Activated CD4-positive, alpha-beta T cell treated with anti-CD3 and anti-CD28 coated beads, Interleukin-2, amount 10 ng/mL, durations not matched to agents 7 days and 5 days (primary cell): ENCODE measurements around the gene PSG5. TPM values are rescaled to one million over a fixed set of nuclear protein-coding genes. Genes with fewer than 3 reads are reported as not detected.
"Not testable (repeated sequence)": the region's sequence is repeated elsewhere in the genome, so short reads cannot be mapped to it uniquely, and the experiment has no call there.

Experiments used
- CTCF ChIA-PET: fragments of 350-600 bp; sonication (Branson Sonifier 250); formaldehyde crosslinking; loops from one replicate; lab custom pipeline; 2021; ENCODE audit warnings: antibody characterized with exemption; lab: Charles Lee
- POLR2A ChIA-PET: fragments of 350-600 bp; sonication (Branson Sonifier 250); formaldehyde crosslinking; loops from one replicate; lab custom pipeline; 2021; ENCODE audit warnings: antibody characterized with exemption; lab: Charles Lee
- DNase-seq: peaks from one replicate; pipeline ENCODE4 v3.0.0-alpha.2; 2020
- H3K27ac Mint-ChIP-seq: one replicate; pipeline ENCODE4 v1.8.0; 2021; ENCODE audit warnings: mild to moderate bottlenecking, moderate library complexity, mixed read lengths
- H3K27me3 Mint-ChIP-seq: one replicate; pipeline ENCODE4 v1.8.0; 2021; ENCODE audit warnings: mixed read lengths
- H3K36me3 Mint-ChIP-seq: one replicate; pipeline ENCODE4 v1.8.0; 2021; ENCODE audit warnings: low read depth, mixed read lengths
- H3K4me1 Mint-ChIP-seq: one replicate; pipeline ENCODE4 v1.8.0; 2021; ENCODE audit warnings: mixed read lengths
- H3K4me3 Mint-ChIP-seq: one replicate; pipeline ENCODE4 v1.8.0; 2021; ENCODE audit warnings: mild to moderate bottlenecking, moderate library complexity, mixed read lengths
- H3K9me3 Mint-ChIP-seq: one replicate; pipeline ENCODE4 v1.8.0; 2021; ENCODE audit warnings: mixed read lengths
- total RNA-seq, 2 experiments: library from RNA; stranded (reverse); gene quantifications; one replicate each; pipeline ENCODE4 v1.2.3, GENCODE V29; 2021

PSG5 gene
- total RNA-seq, 2 experiments from 2014 or later: not detected

- H3K4me3 Mint-ChIP-seq, DNase-seq, POLR2A ChIA-PET, H3K27me3 Mint-ChIP-seq, H3K9me3 Mint-ChIP-seq, H3K36me3 Mint-ChIP-seq, CTCF ChIA-PET, H3K27ac Mint-ChIP-seq, H3K4me1 Mint-ChIP-seq: not testable (repeated sequence)
Measured at GRCh38 chr19:43203611-43204010, 17.3 kb upstream of the PSG5 start.

GRCh38 chr19:43201891-43202290 is 15.6 kb upstream of the PSG5 start:
- H3K36me3 Mint-ChIP-seq, H3K27me3 Mint-ChIP-seq, CTCF ChIA-PET, H3K27ac Mint-ChIP-seq, H3K9me3 Mint-ChIP-seq, H3K4me3 Mint-ChIP-seq, DNase-seq, H3K4me1 Mint-ChIP-seq, POLR2A ChIA-PET: not testable (repeated sequence)

- H3K4me3 Mint-ChIP-seq, CTCF ChIA-PET, H3K36me3 Mint-ChIP-seq, H3K27me3 Mint-ChIP-seq, POLR2A ChIA-PET, DNase-seq, H3K27ac Mint-ChIP-seq, H3K9me3 Mint-ChIP-seq, H3K4me1 Mint-ChIP-seq: not testable (repeated sequence)
Measured at GRCh38 chr19:43201337-43201801, 15.0 kb upstream of the PSG5 start.

DNA sequence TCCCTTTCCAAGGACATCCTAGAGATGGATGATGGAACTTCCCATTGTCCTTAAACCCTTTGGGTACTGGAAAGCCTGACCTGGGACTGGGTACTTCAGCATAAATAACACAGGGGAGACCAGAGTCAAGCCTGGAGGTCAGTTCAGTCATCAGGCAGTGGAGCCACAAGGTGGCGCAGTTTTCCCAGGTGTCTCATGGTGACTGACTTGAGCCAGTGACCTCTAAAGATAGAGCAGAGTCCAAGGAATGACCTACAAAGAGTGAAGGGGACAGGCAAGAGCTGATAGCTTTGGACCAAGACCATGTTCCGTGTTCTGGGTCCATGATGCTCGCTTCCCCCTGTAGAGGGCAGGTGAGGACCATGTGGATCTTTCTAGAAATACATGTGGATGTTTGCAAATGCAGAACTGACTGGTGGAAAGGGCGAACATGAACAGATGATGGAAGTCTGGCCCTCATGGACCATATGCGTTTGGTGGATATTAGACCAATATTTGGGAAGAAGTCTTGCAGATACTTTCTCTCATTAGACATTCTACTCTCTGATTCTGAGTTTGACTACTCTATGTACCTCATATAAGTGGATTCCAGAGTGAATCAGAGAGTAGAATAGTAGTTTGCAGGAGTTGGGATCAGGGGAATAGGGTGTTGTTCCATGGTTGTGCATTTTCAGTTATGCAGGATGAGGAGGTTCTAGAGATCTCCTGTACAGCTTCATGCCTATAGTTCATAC is 12.5 kb upstream of the PSG5 start:
- H3K27me3 Mint-ChIP-seq, H3K9me3 Mint-ChIP-seq, CTCF ChIA-PET, POLR2A ChIA-PET, H3K4me3 Mint-ChIP-seq, H3K27ac Mint-ChIP-seq, H3K36me3 Mint-ChIP-seq, H3K4me1 Mint-ChIP-seq, DNase-seq: not testable (repeated sequence)

DNA sequence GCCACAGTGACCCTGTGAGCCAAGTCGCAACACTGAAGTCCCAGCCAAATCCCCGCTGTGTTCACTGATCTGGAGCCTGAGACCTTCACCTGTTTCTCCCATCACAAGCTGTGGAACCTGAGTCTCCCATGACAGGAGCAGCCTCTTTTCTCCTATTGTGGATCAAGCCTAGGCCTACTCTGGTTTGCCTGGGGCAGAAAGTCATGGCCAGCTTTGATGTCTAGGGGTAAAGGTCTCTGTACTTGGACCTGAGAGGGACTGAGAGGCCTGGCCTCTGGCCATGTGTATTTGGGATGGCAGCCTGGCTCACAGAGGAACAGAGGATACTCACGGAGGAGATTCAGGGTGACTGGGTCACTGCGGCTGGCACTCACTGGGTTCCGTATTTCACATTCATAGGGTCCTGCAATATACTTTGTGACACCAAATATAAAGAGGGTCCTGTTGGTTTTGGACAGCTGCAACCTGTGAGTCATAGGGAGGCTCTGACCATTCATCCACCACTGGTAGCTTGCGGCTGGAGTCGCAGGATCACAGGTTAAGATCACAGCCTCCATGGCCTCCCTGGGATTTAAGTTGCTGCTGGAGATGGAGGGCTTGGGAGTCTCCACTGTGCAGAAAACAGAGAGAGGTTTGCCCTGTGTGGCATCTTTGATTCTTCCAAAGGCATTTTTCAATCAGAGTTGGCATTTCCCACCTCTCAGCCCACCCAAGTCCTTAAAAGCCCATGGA is 11.5 kb upstream of the PSG5 start:
- CTCF ChIA-PET, H3K4me3 Mint-ChIP-seq, POLR2A ChIA-PET, H3K27ac Mint-ChIP-seq, H3K4me1 Mint-ChIP-seq, DNase-seq, H3K36me3 Mint-ChIP-seq, H3K27me3 Mint-ChIP-seq, H3K9me3 Mint-ChIP-seq: not testable (repeated sequence)

DNA sequence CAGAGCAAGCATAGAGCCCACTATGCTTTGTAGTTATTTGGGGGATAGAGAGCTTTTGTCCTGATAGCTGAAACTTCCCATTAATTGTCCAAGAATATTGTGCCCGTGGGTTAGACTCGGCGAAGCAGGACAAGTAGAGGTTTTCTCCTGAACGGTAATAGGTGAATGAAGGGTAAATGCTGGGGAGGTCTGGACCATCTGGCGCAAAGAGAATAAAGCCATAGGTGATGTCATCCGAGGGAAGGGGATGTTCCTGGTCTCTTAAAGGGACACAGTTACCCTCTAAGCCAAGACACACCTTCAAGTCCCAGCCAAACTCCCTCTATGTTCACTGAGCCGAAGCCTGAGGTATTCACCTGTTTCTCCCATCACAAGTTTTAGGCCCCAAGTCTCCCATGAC is 8.1 kb upstream of the PSG5 start:
- H3K27ac Mint-ChIP-seq, H3K4me3 Mint-ChIP-seq, H3K27me3 Mint-ChIP-seq, DNase-seq, H3K4me1 Mint-ChIP-seq, H3K9me3 Mint-ChIP-seq, H3K36me3 Mint-ChIP-seq, POLR2A ChIA-PET, CTCF ChIA-PET: not testable (repeated sequence)

DNA sequence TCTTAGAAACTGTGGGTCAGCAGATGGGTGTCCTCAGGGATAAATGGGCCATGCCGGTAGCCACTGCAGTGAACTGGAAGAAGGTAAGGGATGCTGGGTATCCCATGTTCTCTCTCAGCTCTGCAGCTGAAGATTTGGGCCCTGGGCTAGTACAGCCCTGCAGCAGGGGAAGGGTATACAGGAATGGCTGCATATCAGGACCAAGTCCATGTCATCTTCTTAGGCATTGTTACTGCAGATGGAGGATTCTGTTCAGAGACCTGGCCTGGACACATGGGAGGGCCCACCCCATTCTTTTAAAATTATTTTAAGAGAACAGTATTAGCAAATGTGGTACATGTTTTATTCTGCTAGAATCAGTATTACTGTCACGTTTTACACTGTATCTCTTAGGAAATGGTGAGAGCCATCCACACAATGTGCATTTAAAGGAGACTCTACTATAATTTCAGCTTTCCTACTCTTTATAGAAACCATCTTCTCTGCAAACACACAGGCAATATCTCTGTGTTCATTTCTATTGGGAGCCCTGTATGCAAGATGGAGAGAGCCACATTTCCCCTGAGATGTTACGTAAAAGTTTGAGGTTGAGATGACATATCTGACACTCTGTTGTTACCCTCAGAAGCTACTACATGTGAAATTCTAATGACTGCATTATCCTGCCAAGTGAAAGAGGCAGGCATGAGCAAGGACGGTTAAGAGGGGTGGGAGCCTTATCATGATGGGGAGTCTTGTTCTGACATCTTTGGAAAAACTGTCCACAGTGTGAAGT is 6.2 kb upstream of the PSG5 start:
- H3K4me3 Mint-ChIP-seq, H3K4me1 Mint-ChIP-seq, H3K36me3 Mint-ChIP-seq, DNase-seq, H3K27ac Mint-ChIP-seq, CTCF ChIA-PET, H3K9me3 Mint-ChIP-seq, H3K27me3 Mint-ChIP-seq: not testable (repeated sequence)
- POLR2A ChIA-PET: interaction anchor here (0.6 kb wide), 1 partner anchor 228 kb away, joined by 7 read pairs; no protein-coding TSS in a partner anchor

- DNase-seq, H3K27ac Mint-ChIP-seq, H3K9me3 Mint-ChIP-seq, H3K4me1 Mint-ChIP-seq, H3K4me3 Mint-ChIP-seq, CTCF ChIA-PET, H3K36me3 Mint-ChIP-seq, H3K27me3 Mint-ChIP-seq, POLR2A ChIA-PET: not testable (repeated sequence)
Measured at GRCh38 chr19:43188092-43188491, 1.8 kb upstream of the PSG5 start.

- DNase-seq, CTCF ChIA-PET, H3K4me1 Mint-ChIP-seq, POLR2A ChIA-PET, H3K36me3 Mint-ChIP-seq, H3K9me3 Mint-ChIP-seq, H3K4me3 Mint-ChIP-seq, H3K27ac Mint-ChIP-seq, H3K27me3 Mint-ChIP-seq: not testable (repeated sequence)
Measured at GRCh38 chr19:43181869-43182771, 4.2 kb downstream of the PSG5 start.

DNA sequence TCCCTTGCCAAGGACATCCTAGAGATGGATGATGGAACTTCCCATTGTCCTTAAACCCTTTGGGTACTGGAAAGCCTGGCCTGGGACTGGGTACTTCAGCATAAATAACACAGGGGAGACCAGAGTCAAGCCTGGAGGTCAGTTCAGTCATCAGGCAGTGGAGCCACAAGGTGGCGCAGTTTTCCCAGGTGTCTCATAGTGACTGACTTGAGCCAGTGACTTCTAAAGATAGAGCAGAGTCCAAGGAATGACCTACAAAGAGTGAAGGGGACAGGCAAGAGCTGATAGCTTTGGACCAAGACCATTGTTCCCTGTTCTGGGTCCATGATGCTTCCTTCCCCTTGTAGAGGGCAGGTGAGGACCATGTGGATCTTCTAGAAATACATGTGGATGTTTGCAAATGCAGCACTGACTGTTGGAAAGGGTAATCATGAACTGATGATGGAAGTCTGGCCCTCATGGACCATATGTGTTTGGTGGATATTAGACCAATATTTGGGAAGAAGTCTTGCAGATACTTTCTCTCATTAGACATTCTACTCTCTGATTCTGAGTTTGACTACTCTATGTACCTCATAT is 6.7 kb downstream of the PSG5 start:
- H3K4me1 Mint-ChIP-seq, H3K4me3 Mint-ChIP-seq, POLR2A ChIA-PET, H3K27ac Mint-ChIP-seq, H3K36me3 Mint-ChIP-seq, CTCF ChIA-PET, H3K9me3 Mint-ChIP-seq, H3K27me3 Mint-ChIP-seq, DNase-seq: not testable (repeated sequence)

GRCh38 chr19:43178577-43178976 is 7.8 kb downstream of the PSG5 start:
- CTCF ChIA-PET, H3K4me1 Mint-ChIP-seq, H3K36me3 Mint-ChIP-seq, H3K9me3 Mint-ChIP-seq, H3K27me3 Mint-ChIP-seq, DNase-seq, POLR2A ChIA-PET, H3K27ac Mint-ChIP-seq, H3K4me3 Mint-ChIP-seq: not testable (repeated sequence)

- DNase-seq, CTCF ChIA-PET, H3K27ac Mint-ChIP-seq, H3K4me1 Mint-ChIP-seq, H3K4me3 Mint-ChIP-seq, H3K9me3 Mint-ChIP-seq, H3K27me3 Mint-ChIP-seq, POLR2A ChIA-PET, H3K36me3 Mint-ChIP-seq: not testable (repeated sequence)
Measured at GRCh38 chr19:43165906-43166305, 20.4 kb downstream of the PSG5 start.
